HG02938 (cell line): ENCODE data around the gene SKA2.
A peak's percentile ranks its signal among the peaks of the same experiment; 100 is the strongest.
"Not testable (repeated sequence)": the region's sequence is repeated elsewhere in the genome, so short reads cannot be mapped to it uniquely, and the experiment has no call there.

ENCODE experiments used
- ATAC-seq: cut with Tn5 transposase; IDR thresholded peaks from one replicate; pipeline ENCODE4 v1.9.1; 2021; ENCODE audit warnings: mild to moderate bottlenecking, moderate library complexity; ENCODE audit not compliant: unreplicated experiment

Gene SKA2

DNA sequence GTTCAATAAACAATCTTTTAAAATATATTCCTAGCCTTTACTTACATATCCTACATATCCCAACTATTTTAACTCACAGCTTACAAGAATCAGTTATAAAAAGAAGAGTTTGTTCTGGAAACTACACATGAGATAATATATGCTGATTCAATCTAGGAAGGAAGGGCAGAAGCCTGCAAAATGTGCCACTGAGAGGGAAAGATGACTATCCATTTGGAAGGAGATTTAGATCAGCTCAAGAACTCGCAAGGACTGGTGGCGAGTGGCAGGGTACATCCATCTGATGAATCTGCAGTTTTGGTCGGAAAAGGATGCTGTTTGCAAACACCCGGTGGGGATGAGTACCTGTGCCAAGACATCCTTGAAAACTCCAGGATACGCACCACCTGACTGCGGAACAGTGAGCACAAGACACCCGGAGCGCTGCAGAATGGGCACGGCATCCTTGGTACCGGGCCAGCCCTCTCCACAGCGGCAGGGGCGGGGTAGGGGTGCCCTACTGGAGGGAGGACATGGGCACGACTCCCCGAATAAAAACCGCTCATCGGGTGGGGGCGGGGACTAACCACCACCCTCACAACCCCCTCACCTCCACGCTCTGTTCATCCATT, 49.0 kb downstream of the SKA2 start:
- ATAC-seq = peak; percentile 12

DNA sequence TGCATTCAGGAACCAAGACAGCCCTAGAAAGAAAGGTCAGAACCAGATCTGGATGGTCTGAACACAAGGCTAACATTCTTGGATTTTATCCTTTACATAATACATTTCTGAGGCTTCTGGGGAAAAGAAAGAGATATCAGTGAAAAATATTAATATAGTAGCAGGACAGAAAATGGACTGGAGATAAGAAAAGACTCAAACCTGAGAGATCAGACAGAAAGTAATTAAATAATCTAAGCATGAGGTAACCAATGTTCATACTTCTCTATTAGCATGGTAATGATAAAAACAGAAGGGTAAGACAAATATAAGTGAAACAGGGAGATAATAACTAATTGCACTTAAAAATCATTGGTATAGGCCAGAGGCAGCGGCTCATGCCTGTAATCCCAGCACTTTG, 53.8 kb downstream of the SKA2 start:
- ATAC-seq = no peak

DNA sequence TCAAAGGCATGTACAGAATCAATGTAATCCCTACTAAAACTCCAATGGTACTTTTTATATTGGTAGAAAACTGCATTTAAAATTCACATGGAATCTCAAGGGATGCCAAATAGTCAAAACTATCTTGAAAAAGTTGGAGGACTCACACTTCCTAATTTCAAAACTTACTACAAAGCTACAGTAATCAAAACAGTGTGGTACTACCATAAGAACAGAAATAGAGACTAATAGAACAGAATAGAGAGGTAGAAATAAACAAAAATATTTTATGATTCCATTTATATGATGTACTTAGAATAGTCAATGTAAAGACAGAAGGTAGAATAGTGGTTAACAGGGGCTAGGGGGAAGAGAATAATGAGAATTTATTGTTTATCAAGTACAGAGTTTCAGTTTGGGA, 57.1 kb downstream of the SKA2 start:
- ATAC-seq = no peak

DNA sequence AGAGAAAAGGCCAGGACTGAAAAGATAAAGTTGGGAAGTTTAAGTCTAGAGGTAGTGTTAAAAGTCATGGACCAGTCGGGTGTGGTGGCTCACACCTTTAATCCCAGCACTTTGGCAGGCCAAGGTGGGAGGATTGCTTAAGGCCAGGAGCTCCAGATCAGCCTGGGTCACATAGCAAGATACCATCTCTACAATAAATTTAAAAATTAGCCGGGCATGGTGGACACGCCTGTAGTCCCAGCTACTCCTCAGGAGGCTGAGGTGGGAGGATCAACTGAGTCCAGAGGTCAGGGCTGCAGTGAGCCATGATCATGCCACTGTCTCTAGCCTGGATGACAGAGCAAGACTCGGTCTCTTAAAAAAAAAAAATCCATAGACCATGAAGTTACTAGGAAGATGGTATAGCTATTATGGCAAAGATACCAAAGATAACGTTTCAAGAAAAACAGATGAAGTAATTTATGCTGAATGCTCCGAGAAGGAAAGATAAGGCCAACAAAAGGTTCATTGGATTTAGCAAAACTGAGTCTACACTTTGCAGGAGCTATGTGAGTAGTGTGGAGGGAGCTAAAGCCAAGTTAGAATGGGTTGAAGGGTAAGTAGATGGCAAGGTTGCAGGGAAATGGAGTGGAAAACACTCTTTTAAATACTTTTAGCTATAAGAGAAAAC, 60.0 kb downstream of the SKA2 start:
- ATAC-seq = no peak

DNA sequence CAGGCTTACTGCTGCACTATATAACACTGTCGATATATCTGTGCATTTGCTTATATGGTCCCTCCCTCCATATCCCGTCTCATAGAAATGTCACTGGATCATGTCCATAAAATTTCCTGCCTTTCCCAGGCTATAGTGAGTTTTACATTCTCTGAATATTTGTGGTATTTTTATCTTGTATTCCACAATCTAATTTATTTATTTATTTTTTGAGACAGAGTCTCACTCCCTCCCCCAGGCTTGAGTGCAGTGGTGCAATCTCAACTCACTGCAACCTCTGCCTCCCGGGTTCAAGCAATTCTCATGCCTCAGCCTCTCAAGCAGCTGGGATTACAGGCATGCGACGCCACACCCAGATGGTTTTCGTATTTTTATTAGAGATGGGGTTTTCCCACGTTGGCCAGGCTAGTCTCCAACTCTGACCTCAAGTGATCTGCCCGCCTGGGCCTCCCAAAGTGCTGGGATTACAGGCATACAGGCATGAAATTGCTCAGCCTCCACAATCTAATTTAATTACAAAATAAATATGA, 61.2 kb downstream of the SKA2 start:
- ATAC-seq = no peak

DNA sequence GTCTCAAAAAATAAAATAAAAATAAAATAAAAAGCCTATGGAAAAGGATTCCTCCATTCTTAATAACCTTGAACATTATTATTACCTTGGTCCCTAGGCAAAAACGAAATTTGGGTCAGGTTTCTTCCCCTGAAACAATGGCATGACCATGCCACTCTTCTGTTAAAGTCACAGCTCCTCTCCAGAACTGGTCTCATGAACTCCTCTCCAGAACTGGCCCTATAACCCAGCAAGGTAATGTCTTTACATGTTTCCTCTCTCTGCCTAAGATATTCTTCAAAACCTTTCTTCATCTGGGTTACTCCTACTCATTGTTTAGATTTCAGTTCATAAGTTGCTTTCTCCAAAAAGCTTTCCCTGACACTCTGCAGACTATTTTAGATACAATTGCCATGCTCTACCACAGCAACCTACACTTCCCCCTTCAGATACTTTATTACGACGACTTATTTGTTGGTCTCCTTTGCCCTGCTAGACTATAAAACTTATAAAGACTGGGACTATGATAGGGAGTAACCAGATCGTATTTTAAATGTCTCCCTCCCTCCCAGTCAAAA, 61.8 kb downstream of the SKA2 start:
- ATAC-seq = no peak

DNA sequence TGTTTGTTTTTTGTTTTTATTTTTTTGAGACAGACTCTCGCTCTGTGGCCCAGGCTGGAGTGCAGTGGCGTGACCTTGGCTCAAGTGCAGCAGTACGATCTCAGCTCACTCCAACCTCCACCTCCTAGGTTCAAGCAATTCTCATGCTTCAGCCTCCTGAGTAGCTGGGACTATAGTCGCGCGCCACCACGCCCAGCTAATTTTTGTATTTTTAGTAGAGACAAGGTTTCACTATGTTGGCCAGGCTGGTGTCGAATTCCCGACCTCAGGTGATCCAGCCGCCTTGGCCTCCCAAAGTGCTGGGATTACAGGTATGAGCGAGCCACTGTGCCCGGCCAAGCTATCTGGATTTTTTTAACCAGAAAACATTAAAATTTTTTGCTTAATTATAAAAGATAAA, 64.4 kb downstream of the SKA2 start:
- ATAC-seq = not testable (repeated sequence)

DNA sequence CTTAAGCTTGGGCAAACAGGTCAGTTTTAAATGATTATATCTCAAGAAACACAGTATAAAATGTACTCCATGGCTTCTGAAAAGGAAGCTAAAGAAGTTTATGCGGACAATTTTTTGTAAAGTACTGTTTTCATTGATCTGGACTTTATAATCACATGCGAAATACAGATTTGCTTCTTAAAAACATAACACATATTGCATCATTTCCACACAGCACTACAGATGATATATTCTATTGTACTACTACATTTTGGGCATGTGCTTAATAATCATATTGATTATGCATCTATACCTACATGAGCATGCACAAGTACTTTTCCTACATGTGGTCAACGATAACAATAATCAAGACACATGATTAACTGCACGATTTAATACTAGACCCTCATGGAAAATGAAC, 70.8 kb downstream of the SKA2 start:
- no peak for ATAC-seq

DNA sequence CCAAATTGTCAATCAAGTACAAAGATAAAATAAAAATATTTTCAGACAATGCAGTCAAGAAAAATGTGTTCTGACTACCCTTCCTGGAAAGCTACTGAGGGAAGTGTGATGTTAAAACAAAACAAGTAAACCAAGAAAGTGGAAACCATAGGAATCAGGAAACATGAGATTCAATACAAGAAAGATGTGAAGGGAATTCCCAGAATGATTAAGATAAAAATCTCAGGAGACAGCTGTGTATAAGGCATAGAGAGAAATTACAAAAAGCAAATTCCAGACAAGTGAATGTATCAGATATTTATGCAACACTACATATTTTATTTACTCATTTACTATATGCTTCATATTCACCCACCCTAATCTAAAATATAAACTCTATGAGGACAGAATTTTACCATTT, 80.5 kb downstream of the SKA2 start:
- ATAC-seq = no peak

DNA sequence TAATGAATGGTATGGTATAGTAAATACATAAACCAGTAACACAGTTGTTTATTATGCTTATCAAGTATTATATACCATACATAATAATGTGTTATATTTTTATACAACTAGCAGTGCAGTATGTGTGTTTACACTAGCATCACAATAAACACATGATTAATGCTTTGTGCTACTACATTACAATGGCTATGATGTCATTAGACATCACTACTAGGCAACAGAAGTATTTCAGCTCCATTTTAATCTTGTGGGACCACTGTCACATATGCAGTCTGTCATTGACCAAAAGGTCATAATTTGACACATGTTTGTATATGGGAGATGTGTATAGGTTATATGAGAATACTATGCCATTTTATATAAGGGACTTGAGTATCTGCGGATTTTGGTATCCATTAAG, 81.0 kb downstream of the SKA2 start:
- no peak for ATAC-seq

DNA sequence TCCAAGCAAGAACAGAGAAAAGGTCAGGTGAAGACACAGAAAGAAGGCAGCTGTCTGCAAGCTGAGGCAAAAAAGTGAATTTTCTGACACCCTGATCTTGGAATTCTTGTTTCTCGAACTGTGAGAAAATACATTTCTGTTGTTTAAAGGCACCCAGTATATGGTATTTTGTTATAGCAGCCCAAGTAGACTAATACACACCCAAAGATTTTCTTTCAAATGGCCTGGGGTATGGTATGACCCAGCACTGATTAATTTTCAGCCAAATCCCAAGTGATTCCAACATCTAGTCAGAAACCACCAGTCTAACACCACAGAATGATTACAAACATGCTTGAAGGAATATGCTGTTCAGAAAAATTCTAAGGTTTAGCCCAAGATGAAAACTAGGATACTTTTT, 85.1 kb downstream of the SKA2 start:
- ATAC-seq = no peak

DNA sequence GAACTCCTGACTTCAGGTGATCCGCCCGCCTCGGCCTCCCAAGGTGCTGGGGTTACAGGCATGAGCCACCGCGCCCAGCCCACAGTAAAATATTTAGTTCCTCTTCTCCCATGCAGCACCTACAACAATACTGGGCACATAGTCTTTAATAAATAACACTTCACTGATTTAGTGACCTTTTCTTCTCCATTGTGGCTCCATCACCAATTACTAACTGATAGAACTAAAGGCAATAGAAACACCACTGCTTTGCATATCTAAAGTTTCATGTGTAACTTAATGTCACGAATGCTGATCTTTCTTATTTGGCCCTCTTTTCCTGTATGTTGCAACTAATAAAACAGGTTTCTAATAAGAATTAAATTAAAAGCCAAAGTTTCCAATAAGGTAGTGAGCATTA, 87.2 kb downstream of the SKA2 start:
- ATAC-seq = no peak

DNA sequence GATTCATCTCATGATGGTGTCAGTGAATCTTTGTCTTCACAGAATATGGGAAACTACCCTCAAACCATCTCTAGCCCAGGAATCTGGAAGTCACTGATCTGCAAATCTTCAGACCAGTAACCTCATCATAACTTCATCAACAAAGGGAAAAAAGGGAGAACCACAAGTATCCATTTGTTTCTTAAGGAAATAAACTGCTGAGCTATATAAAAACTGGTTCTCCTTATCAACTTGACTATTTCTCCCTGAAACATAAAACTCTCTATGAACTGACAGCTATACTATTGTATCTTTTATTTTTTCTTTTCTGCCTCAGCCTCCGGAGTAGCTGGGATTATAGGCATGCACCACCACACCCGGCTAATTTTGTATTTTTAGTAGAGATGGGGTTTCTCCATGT, 87.6 kb downstream of the SKA2 start:
- ATAC-seq = no peak

DNA sequence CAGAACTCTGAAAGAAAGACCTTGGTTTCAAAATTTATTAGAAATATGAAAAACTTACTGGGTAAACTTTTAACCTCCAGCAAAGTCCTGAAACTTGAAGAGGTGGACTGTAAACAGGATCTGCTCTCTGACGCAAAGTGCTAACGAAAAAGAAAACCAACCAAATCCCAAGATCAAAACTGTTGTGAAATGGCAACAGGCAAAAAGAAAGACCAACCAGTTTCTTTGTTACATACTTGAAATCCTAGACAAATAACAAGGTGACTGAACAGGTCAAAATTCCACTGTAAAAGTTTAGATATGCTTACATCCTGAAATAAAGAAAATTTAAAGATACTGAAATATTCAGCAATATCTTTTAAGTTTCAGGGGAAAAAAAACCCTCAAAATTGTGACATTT, 92.5 kb downstream of the SKA2 start:
- no peak for ATAC-seq
